ENCODE results near the gene CIRBP. TPM values are rescaled to one million over a fixed set of nuclear protein-coding genes. Genes with fewer than 3 reads are reported as not detected.

Gene CIRBP
- total and polyA plus RNA-seq, 2 donors (not counting 1 experiment from before 2014, with no cell fraction given) = 104 to 298 TPM

DNA sequence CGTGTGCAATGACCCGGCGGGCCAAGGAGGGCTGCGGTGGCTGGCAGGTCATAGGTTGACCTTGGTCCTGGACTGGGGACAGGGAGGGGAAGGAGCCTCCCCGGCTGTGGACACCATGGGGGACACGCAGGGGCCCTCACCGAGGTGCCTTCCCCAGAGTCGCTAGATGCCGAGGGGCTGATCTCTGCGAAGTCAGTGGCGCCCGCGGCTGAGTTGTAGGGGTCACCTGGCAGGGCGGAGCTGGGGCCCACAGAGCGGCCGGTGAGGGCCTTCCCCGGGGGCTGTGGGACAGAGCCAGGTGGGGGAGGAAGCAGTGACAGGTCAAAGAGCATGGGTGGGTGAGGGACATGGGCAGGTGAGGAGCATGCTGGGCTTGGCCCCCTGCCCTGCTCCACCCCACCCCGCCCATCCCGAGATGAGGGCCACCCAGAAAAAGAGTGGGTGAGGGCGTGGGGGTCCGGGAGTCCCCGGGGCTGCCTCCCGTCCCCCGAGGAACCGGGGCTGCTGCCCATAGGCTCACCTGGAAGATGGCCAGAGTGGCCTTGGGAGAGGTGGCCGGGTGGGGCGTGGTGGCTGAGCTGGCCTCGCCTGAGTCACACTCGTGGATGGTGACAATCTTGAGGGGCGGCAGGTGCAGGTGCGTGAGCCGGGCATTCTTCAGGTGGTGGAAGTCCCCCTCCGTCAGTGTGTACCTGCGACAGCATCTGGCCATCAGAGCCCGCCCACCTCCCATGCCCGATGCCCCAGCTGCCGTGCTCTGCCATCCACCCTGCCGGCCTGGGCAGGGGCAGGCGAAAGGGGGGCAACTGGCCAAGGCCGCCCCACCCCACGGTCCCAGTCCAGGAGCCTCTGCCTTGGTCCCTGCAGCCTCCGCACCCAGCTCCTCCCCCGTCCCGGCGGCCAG, 34.8 kb upstream of the CIRBP start:
- Histone ChIP-seq H3K4me3 (replicated peaks in 1 of 4; ENCODE audit: control extremely low read depth in 1 of 4, insufficient read depth in 1 of 4, low read depth in 3 of 4, low read length in 4 of 4) (no peak overlapping the region), H3K9me3 (ENCODE audit: control insufficient read depth, insufficient read depth, low read depth, low read length) (no peaks in the 10 kb centered on the region), H3K36me3 (ENCODE audit: control insufficient read depth, insufficient read depth, low read length) (peaks cover 17% of the 10 kb centered on the region), H4K20me1 (ENCODE audit: control insufficient read depth, extremely low read depth, insufficient read depth, low read length) (no peaks in the 10 kb centered on the region), H3K9ac (ENCODE audit: insufficient read depth, low read length) (peak overlapping the region; percentile 16), H3K27ac (ENCODE audit: insufficient read depth, low read length) (no peak overlapping the region), H3K79me2 (ENCODE audit: control insufficient read depth, insufficient read depth, low read length) (peaks cover 2% of the 10 kb centered on the region), H3K27me3 (ENCODE audit: control insufficient read depth, insufficient read depth, low read length) (no peaks in the 10 kb centered on the region), H3K4me2 (ENCODE audit: extremely low read depth, insufficient read depth, low read length) (no peak overlapping the region), H3K4me1 (ENCODE audit: control insufficient read depth, extremely low read depth, insufficient read depth, low read length) (peaks cover 9% of the 10 kb centered on the region), H2AFZ (ENCODE audit: low read length) (no peak overlapping the region)
- TF ChIP-seq, protein P1, sequence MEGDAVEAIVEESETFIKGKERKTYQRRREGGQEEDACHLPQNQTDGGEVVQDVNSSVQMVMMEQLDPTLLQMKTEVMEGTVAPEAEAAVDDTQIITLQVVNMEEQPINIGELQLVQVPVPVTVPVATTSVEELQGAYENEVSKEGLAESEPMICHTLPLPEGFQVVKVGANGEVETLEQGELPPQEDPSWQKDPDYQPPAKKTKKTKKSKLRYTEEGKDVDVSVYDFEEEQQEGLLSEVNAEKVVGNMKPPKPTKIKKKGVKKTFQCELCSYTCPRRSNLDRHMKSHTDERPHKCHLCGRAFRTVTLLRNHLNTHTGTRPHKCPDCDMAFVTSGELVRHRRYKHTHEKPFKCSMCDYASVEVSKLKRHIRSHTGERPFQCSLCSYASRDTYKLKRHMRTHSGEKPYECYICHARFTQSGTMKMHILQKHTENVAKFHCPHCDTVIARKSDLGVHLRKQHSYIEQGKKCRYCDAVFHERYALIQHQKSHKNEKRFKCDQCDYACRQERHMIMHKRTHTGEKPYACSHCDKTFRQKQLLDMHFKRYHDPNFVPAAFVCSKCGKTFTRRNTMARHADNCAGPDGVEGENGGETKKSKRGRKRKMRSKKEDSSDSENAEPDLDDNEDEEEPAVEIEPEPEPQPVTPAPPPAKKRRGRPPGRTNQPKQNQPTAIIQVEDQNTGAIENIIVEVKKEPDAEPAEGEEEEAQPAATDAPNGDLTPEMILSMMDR (conservative IDR thresholded peaks at IDR 0.05 in 1 of 2, IDR thresholded peaks at IDR 0.05 in 1 of 2; ENCODE audit: low read depth in 1 of 2, low read length in 2 of 2) = no peak
- TF ChIP-seq EZH2 (IDR thresholded peaks at IDR 0.05; ENCODE audit: low read length, missing control alignments) = no peak
- no peak for DNase-seq (ENCODE audit: low read depth in 2 of 2)

DNA sequence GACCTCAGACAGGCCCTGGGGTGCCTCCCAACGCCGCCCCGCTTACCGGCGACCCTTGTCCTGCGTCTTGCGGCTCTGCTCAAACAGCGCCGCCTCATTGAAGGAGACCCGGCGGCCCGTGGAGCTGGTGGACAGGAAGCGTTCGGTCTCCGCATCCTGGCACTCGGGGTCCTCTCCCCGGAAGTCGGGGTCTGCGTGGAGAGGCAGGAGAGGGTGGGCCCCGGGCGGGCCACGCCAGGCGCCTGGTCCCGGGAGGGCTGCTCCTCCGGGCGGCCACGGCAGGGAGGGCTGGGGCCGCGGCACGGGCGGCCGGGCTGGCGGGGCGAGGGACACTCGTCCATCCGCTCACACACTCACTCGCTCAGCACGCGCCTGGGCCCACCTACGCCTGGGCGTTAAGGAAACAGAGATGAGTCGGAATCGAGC, 34.2 kb upstream of the CIRBP start:
- Histone ChIP-seq H3K27ac (ENCODE audit: insufficient read depth, low read length) (no peak overlapping the region), H3K4me3 (replicated peaks in 1 of 4; ENCODE audit: control extremely low read depth in 1 of 4, insufficient read depth in 1 of 4, low read depth in 3 of 4, low read length in 4 of 4) (no peak overlapping the region), H3K36me3 (ENCODE audit: control insufficient read depth, insufficient read depth, low read length) (peaks cover 17% of the 10 kb centered on the region), H2AFZ (ENCODE audit: low read length) (no peak overlapping the region), H3K4me1 (ENCODE audit: control insufficient read depth, extremely low read depth, insufficient read depth, low read length) (peaks cover 13% of the 10 kb centered on the region), H3K9me3 (ENCODE audit: control insufficient read depth, insufficient read depth, low read depth, low read length) (no peaks in the 10 kb centered on the region), H3K27me3 (ENCODE audit: control insufficient read depth, insufficient read depth, low read length) (no peaks in the 10 kb centered on the region), H3K4me2 (ENCODE audit: extremely low read depth, insufficient read depth, low read length) (no peak overlapping the region), H4K20me1 (ENCODE audit: control insufficient read depth, extremely low read depth, insufficient read depth, low read length) (no peaks in the 10 kb centered on the region), H3K79me2 (ENCODE audit: control insufficient read depth, insufficient read depth, low read length) (peaks cover 2% of the 10 kb centered on the region), H3K9ac (ENCODE audit: insufficient read depth, low read length) (no peak overlapping the region)
- TF ChIP-seq EZH2 (IDR thresholded peaks at IDR 0.05; ENCODE audit: low read length, missing control alignments) = no peak
- DNase-seq (ENCODE audit: low read depth in 2 of 2) = no peak

DNA sequence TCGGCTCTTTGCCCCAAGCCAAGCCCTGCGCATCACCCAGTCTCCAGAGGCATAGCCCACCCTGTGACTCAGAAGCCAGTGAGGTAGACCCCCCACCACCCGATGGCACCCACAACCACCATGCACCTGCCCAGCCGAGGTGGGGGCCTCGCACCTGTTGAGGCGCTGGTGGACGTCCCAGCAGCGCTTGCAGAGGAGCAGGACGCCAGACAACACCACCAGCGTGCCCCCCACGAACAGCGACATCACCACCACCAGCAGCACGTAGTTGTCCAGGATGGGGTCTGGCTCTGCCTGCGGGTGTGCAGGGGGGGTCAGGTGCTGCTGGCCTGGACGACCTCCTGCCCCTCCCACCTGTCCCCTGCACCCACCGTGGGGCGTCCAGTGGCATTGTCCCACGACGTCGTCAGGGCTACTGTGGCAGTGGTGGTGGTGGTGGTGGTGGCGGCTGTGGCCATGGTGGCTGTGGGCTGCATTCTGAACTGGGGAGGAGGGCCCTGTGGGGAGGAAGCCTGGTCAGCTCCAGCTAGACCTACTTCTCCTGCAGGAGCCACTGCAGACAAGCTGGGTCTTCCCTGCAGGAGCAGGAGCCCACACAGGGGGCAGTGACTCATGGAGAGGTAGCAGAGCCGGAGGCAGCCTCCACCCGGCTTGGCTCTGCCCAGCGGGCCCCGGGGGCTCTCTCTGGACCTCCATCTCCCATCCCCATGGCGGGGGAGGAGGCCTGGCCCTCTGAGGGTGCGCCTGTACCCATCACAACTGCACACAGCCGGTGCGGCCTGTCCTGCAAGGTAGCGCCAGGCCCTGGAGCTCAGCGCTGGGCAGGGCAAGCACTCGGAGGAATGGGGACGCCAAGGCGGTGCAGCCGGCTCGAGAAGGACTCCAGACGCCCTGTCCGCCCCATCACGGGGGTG, 33.2 kb upstream of the CIRBP start:
- no peak overlapping the region for H2AFZ ChIP-seq (ENCODE audit: low read length)
- H3K4me2 ChIP-seq (ENCODE audit: extremely low read depth, insufficient read depth, low read length) = peak overlapping the region; percentile 64
- no peaks in the 10 kb centered on the region for H3K9me3 ChIP-seq (ENCODE audit: control insufficient read depth, insufficient read depth, low read depth, low read length)
- H3K27me3 ChIP-seq (ENCODE audit: control insufficient read depth, insufficient read depth, low read length) = no peaks in the 10 kb centered on the region
- H3K27ac ChIP-seq (ENCODE audit: insufficient read depth, low read length) = no peak overlapping the region
- no peaks in the 10 kb centered on the region for H4K20me1 ChIP-seq (ENCODE audit: control insufficient read depth, extremely low read depth, insufficient read depth, low read length)
- peak overlapping the region in 1 of 4 experiments; percentile 48 for H3K4me3 ChIP-seq (replicated peaks in 1 of 4; ENCODE audit: control extremely low read depth in 1 of 4, insufficient read depth in 1 of 4, low read depth in 3 of 4, low read length in 4 of 4)
- TF ChIP-seq, protein P1 (conservative IDR thresholded peaks at IDR 0.05 in 1 of 2, IDR thresholded peaks at IDR 0.05 in 1 of 2; ENCODE audit: low read depth in 1 of 2, low read length in 2 of 2) = no peak
- TF ChIP-seq EZH2 (IDR thresholded peaks at IDR 0.05; ENCODE audit: low read length, missing control alignments) = no peak
- no peak overlapping the region for H3K9ac ChIP-seq (ENCODE audit: insufficient read depth, low read length)
- H3K36me3 ChIP-seq (ENCODE audit: control insufficient read depth, insufficient read depth, low read length) = peaks cover 17% of the 10 kb centered on the region
- peaks cover 14% of the 10 kb centered on the region for H3K4me1 ChIP-seq (ENCODE audit: control insufficient read depth, extremely low read depth, insufficient read depth, low read length)
- H3K79me2 ChIP-seq (ENCODE audit: control insufficient read depth, insufficient read depth, low read length) = peaks cover 2% of the 10 kb centered on the region
- DNase-seq (ENCODE audit: low read depth in 2 of 2) = peak in 1 of 2 donors; percentile 68
